ENCODE results near the gene SLC6A6.

SLC6A6 gene

DNA sequence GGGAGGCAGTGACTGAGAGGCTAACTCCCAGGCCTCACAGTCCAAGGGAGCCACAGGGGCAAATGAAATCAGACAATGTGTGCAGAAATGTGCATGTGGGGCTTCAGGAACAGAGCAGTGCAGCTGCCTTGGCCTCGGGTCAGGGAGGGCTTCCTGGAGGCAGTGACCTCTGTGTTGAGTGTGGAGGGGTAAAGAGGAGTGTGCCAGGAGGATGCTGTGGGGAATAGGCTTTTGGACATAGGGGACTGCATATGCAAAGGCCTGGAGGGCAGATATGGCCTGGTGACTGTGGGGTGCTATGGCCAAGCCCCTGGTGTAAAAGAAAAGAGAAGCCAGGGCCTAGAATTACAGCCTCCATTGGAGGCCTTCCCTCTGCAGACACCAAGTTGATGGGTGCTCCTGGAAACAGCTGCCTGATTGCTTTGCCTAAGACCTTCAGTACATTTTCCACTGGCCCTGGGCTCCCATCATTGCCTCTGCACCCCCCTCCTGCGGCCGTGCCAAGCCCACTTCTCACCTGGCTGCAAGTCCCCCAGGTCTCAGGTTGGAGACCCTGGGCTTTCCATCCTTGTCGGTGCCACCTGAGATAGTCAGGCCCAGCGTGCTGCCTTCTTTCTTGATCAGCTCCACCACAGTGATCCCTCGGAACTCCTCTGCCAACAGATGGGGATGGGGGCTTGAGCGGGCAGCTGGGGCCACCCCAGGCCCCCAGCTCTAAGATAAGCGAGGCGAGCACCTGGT lies 122.7 kb downstream of the SLC6A6 start:
- DNase-seq = no peak

DNA sequence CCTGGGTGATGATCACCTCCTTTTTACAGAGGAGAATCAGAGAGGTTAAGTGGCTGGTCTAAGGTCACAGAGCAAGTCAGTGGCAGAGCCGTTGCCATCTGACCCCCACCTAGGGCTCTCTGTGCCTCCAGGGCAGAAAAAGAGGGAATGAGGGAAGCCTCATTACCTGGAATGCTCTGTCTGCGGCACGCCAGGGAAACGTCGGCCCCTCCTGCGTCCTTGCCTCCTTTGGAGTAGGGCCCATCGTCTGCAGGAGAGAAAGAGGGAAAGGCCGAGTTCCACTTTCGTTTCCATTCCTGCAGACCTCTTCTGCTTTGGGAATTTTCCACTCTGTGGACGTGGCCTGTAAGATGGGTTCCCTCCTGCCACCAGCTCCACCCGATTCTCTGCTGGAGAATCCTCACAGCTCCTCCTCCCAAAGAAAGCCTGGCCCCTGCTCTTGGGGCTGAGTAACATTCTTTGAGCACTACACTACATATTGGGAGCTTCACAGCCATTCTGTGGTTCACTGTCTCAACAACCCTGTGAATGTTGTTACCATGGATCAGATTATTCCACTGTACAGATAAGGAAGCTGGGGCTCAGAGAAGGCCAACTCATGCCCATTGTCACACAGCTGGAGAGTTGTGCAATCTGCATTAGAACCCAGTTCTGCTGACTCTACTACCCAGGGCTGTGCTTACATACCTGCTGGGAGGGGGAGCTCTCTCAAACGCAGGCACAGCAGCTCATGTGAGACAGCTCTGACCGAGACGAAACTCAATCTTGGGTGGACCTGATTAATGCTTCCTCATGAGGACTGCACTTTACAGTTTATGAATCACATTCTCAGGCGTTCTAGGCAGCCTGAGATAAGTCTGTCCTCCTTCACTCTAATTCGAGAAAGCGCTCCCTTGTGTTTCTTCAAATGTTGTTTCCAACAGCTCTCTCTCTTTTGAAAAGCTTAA lies 123.6 kb downstream of the SLC6A6 start:
- DNase-seq = no peak

DNA sequence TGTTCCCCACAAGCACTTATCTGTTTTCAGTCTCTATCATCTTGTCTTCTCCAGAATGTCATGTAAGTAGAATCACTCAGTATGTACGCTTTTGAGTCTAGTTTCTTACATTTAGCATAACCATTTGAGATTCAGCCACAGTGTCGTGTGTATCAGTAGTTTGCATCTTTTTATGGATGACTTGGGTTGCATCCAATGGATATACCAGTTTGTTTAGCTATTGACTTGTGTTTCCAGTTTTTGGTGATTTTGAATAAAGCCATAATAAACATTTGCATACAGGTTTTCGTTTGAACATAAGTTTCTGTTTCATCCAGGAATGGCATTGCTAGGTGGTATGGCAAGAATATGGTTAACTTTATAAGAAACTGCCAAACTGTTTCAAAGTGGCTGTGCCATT lies 125.7 kb downstream of the SLC6A6 start:
- DNase-seq = no peak

DNA sequence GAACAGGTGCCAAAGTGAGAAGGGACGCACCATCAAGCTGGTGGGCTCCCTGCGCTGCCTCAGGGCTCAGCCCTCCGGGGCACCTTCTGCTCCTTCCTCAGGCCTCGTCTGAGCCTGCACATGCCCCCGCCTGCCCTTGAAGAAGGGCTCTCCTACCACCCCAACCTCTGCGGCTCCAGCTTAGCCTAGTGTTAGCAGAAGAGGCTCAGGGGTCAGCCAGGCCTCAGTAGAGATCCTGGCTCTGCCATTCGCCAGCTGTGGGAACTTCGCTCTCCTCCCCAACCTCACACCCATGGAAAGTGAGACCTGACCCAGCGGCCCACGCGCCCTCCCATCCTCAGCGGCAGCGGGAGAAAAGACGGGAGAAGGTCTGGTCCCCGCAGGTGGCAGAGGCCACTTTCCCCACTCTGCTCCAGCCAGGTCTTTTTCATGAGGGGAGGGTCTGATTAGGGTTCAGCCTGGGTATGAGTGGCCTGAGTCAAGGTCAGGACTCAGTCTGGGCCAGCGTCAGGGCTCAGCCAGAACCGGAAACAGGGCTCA lies 129.5 kb downstream of the SLC6A6 start:
- DNase-seq = no peak

DNA sequence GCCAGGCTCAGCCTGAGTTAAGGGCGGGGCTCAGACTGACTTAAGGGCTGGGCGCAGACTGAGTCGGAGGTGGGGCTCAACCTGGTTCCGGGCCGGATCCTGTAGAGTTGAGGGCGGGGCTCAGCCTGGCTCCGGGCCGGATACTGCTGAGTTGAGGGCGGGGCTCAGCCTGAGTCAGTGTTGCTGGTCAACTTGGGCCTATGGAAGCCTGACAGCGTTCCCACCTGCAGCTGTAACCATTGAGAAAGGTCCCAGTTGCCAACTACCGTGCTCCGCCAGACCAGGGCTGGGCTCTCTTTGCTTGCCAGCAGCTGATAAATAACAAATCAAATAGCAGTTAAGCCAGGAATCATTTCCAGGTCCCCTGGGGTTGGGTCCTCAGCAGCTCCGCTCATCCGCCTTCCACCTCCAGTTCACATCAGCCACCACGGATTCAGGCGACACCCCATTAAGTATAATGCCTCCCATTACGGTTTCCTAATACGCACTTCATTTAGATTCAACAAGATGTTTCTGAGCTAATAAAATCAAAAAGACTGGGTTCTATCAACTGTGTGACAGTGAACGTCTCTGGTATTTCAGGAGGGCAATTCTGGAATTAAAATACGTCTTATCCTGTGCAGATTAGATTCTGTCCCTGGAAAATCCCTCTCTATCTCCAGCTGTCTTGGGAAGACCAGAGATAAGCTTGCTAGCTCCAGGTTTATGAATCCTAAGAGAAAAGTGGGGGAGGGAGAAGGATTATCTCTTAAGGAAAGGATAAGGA lies 130.5 kb downstream of the SLC6A6 start:
- no peak for DNase-seq

DNA sequence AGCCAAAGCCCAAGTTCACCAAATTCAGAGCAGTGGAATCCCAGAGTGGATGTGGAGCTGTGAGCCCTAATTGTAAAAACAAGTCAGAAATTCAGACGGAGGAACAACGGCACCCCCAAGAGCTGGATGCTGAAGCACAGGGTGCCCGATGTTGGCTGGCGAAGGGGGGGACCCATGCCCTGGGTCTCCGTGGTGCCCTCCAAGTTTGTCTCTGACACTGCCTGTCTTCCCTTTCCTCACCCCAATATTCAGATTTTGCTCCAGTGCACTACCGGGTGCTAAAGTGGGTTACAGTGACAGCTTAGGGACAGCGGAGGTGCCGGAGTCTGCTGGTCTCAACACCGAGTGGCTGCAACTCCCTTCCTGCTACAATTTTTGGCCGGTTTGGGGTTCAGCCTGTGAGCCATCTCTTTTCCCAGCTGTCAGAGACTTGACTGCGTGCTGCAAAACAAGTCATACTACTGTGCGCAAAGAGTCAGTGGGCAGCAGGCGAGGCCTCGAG lies 131.1 kb downstream of the SLC6A6 start:
- no peak for DNase-seq

DNA sequence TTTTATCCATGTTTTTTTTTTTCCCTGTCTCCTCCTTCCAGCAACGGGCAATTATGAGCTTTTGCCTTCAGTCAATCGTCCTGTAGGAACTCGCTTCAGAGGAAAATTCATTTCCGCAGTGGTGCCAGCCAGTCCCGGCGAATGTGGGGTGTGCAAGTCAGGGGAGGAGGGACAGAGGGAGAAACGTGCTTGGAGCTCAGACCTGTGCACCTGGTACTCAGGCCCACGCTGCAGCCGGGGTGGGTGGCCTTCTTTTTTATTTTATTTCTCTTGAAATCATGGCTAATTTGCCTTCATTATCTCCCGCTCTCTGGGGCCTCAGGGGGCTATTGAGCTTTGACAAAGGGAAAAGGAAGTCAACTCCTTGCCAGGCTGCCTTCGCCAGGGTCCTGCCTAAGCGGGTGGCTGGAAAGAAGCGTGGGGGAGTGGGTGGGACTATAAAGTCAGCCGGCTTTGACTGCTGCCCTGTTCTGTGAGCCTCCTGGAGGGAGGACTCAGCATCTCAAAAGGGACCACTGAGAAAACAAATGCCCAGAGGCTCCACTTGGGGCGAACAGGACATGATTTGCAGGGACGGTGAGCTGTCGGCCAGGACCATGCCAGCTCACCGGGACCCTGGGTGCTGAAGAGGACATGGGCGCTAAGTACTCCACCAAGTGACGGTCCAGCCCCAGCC lies 132.2 kb downstream of the SLC6A6 start:
- no peak for DNase-seq

DNA sequence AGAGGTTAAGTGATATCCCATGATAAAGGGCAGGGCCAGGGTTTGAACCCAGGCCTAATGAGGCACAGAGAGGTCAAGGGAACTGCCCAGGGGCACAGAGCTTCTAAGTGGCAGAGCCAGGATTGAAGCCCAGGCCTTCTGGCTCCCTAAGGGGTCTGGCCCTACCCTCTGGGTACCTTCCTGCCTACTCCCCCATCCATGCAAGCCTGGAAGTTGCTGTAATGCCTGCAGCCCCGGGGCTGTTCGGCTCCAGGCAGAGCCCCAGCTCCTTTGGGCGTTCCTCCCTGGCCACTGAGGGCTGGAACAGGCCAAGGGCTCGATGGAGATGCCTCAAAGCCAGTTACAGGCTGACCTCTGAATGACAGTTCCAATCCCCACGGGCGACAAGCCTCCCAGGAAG lies 133.2 kb downstream of the SLC6A6 start:
- no peak for DNase-seq

DNA sequence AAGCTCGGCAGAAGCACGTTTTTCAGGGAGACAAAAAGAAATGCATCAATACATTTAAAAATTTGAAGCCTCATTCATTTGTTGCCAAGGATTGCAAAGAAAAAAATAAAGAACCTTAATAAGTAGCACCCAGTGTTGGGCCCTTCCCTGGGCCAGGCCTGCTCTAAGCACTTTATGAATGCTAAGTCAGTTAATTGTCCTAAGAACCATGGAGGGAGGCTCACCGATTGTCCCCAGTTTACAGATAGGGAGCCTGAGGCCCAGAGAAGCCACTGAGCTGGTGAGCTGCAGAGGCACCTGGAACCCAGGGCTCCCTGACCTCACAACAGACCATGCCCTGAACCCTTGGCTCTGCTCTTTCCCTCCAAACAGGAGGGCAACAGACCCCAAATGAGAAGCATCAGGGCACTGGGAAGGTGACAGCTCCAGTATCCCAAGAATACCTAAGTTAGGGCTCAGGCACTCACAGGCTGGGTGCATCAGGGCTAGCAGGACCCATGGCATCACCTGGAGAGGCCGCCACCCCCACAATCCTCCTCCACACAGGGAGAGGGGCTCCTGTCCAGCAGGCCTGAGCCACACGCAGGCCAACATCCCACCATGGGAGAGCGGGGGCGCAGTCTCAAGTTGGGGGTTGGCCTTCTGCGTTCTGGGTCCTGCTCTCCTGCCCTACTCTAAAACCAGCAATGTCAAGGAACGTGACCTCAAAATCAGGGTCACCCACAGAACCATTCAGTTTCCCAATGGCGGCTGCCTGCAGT lies 133.8 kb downstream of the SLC6A6 start:
- DNase-seq = no peak

DNA sequence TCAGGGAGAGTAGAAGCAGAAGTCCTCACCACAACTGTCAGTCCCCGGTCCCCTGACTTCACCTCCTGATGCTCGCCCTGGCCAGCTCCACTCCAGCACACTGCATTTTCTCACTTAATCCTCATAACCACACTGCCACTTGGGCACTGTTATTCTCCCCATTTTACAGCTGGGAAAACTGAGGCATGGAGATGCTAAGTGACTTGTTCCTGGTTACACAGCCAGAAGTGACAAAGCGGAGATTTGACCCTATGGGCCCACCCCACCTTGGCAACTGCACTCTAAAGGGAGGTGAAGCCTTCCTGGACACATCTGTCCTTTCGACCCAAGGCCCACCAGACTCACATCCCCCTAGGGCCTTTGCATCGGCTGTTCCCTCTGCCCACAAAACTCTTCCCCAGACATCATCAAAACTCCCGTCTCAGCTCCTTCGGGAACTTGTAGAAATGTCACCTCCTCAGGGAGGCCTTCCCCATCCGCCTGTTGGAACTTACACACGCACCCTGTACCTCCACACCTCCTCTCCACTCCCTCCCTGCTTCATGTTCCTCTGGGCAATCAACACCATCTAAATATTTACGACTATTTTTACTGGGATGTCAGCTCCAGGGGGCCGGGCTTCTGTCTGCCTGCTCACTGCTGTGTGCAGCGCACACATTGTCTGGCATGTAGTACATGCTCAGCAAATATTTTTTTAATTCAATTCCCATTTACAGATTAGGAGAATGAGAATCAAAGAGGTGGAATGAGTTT lies 134.6 kb downstream of the SLC6A6 start:
- DNase-seq = no peak

DNA sequence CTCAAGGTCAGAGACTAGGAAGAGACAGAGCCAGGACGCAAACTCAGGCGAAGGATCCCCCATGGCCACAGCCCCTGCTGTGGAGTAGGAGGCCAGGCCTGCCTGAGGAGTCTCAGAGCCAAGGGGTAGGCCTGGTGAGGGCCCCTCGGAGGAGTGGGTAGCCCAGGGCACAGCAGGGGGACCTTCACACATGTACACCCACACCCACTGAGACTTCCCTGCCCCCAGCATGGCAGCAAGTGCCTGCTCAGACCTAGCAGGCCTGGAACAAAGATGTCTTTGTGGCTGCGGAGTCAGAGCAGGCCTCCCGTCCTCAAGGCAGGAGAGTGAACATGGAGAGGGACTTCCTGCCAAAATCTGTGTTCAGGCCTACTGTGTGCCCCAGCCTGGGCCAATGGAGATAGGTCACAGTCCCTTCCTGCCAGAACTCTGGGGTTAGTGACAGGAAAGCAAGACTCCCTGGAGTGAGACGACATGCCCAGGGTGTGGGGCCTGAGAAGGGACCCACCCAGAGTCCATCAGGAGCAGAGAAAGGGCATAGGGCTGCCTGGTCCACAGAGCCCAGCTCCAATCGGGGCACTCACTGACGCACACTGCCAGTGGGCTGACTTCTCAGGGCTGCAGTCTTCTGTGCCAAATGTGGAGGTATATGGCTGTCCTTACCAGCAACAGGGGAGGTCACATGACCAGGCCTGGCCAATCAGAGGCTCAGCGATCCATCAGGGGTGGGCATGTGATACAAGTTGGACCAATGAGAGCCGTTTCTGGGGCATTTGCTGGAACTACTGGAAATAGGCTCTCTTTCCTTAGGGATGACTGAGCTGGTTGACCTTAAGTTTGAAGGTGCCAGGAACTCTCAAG lies 135.4 kb downstream of the SLC6A6 start:
- no peak for DNase-seq

DNA sequence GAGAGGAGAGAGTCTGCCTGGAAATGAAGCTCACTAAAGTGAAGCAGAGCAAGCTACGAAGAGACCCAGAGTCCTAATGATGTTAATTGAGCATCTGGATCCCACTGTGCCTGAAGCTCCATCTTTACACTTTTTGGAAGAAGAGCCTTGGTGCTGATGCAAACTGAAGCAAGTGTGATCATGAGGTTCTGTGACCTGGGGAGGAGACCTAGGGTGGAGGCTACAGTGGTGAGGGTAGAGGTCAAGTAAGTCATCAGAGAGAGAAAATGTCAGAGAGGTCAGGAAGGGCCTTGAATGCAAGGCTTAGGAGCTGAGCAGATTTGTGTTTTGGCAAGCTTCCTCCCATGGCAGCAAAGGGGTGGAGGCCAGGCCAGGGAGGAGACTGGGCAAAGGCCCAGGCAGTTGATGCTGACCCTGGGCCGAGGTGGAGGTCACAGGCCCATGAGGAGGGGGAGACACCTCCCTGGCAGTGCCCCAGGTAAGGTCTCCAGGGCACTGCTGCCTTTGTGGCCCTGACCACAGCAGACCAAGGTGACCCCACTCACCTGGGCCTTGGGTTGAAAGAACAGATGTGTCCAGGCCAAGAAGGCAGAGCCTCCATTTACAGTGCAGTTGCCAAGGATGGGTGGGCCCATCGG lies 136.2 kb downstream of the SLC6A6 start:
- DNase-seq = no peak

All from T-helper 9 cell (primary cell).